ENCODE results near the gene NHEJ1.
A peak's percentile ranks its signal among the peaks of the same experiment; 100 is the strongest.

The NHEJ1 gene

GRCh38 chr2:219031005-219031738 is 129.4 kb downstream of the NHEJ1 start:
- DNase-seq (ENCODE audit: low read depth in 1 of 2, low spot score in 1 of 2), result no peak

GRCh38 chr2:219030177-219030940 is 130.3 kb downstream of the NHEJ1 start:
- DNase-seq (ENCODE audit: low read depth in 1 of 2, low spot score in 1 of 2), result no peak

GRCh38 chr2:219029829-219030165 is 130.8 kb downstream of the NHEJ1 start:
- peak; percentile 52 to 70 for DNase-seq (ENCODE audit: low read depth in 1 of 2, low spot score in 1 of 2)

- no peak for DNase-seq (ENCODE audit: low read depth in 1 of 2, low spot score in 1 of 2)
These were observed 131.4 kb downstream of the NHEJ1 start for GRCh38 chr2:219028996-219029828.

- no peak for DNase-seq (ENCODE audit: low read depth in 1 of 2, low spot score in 1 of 2)
These were observed 132.5 kb downstream of the NHEJ1 start for GRCh38 chr2:219028141-219028540.

- no peak for DNase-seq (ENCODE audit: low read depth in 1 of 2, low spot score in 1 of 2)
These were observed 133.0 kb downstream of the NHEJ1 start for GRCh38 chr2:219027511-219028055.

- no peak for DNase-seq (ENCODE audit: low read depth in 1 of 2, low spot score in 1 of 2)
These were observed 133.7 kb downstream of the NHEJ1 start for GRCh38 chr2:219026946-219027345.

GRCh38 chr2:219025637-219026585 is 134.7 kb downstream of the NHEJ1 start:
- DNase-seq (ENCODE audit: low read depth in 1 of 2, low spot score in 1 of 2), result no peak

All from activated CD4-positive, alpha-beta T cell treated with anti-CD3 and anti-CD28 coated beads, Interleukin-2, amount 50 U/mL, for 24 hours (primary cell).